Activated CD8-positive, alpha-beta memory T cell treated with anti-CD3 and anti-CD28 coated beads, Interleukin-2, amount 50 U/mL, for 4 hours (primary cell): ENCODE data around the gene SIPA1.
A peak's percentile ranks its signal among the peaks of the same experiment; 100 is the strongest.
"Not testable (repeated sequence)": the region's sequence is repeated elsewhere in the genome, so short reads cannot be mapped to it uniquely, and the experiment has no call there.

Experiments
- DNase-seq: peaks from one replicate; pipeline ENCODE4 v3.0.0-alpha.2; 2020

Gene SIPA1

DNA sequence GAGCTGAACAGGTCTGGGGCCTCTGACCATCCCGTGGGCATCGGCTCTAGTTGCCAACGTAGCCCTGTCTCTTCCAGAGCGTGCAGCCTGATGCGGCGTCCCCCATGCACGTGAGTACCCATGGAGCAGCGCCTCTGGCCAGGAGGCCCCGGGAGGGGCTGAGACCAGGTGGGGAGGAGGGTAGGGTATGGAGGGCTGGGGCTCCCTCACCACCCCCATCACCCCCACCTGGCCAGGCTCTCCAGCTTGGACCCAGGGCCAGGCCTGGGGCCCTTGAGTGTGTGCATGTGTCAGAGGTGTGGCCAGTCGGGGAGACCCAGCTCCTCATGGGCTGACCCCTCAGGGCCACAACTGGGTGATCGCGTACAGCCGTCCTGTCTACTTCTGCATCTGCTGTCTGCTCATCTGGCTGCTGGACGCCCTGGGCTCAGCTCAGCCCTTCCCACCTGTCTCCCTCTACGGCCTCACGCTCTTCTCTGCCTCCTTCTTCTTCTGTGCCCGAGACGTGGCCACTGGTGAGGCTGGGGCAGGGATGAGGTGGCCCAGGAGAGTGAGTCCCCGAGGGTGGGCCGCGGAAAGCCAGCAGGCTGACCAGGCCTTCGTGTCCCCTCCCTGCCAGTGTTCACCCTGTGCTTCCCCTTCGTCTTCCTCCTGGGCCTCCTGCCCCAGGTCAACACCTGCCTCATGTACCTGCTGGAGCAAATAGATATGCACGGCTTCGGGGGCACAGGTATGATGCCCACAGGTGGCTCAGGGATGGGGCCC lies 13.9 kb upstream of the SIPA1 start:
- DNase-seq = no peak

- no peak for DNase-seq
Observed at GRCh38 chr11:65624931-65625627, 12.8 kb upstream of the SIPA1 start.

GRCh38 chr11:65625628-65626342 lies 12.1 kb upstream of the SIPA1 start:
- DNase-seq = peak; percentile 60

- no peak for DNase-seq
Observed at GRCh38 chr11:65627202-65627601, 10.7 kb upstream of the SIPA1 start.

DNA sequence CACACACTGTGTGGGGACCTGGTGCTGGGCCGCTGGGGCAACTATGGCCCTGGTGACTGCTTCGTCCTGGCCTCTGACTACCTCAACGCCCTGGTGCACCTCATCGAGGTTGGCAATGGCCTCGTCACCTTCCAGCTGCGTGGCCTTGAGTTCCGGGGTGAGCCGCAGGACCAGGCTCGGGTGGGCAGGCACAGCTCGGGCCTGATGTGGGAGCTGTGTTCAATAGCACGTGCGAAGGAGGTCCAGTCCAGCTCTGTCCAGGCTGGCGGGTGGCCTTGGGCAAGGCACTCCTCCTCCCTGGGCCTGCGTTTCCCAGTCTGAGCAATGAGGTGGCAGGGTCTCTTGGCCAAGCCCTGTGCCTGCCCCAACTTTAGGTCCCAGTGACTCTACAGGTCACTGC lies 8.3 kb upstream of the SIPA1 start:
- no peak for DNase-seq

DNA sequence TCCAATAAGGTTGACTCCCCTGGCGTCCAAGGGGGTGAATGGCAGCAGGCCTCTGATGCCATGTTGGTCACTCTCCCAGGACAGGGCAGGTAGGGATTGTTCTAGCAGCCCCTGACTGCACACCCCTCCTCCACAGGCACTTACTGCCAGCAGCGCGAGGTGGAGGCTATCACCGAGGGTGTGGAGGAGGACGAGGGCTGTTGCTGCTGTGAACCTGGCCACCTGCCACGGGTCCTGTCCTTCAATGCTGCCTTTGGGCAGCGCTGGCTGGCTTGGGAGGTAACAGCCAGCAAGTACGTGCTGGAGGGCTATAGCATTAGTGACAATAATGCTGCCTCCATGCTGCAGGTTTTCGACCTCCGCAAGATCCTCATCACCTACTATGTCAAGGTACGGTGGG lies 7.7 kb upstream of the SIPA1 start:
- no peak for DNase-seq

- no peak for DNase-seq
Observed at GRCh38 chr11:65633390-65634108, 4.4 kb upstream of the SIPA1 start.

DNA sequence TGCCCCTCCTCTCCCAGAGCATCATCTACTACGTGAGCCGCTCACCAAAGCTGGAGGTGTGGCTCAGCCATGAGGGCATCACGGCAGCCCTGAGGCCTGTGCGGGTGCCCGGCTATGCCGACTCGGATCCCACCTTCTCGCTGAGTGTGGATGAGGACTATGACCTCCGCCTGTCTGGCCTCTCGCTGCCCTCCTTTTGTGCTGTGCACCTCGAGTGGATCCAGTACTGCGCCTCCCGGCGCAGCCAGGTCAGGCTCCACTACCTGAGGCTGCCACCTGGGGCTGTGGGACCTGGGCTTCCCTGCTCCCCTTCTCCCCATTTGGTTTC lies 3.8 kb upstream of the SIPA1 start:
- no peak for DNase-seq

- DNase-seq = no peak
Observed at GRCh38 chr11:65634440-65634839, 3.5 kb upstream of the SIPA1 start.

GRCh38 chr11:65634905-65635731 lies 2.8 kb upstream of the SIPA1 start:
- DNase-seq = no peak

DNA sequence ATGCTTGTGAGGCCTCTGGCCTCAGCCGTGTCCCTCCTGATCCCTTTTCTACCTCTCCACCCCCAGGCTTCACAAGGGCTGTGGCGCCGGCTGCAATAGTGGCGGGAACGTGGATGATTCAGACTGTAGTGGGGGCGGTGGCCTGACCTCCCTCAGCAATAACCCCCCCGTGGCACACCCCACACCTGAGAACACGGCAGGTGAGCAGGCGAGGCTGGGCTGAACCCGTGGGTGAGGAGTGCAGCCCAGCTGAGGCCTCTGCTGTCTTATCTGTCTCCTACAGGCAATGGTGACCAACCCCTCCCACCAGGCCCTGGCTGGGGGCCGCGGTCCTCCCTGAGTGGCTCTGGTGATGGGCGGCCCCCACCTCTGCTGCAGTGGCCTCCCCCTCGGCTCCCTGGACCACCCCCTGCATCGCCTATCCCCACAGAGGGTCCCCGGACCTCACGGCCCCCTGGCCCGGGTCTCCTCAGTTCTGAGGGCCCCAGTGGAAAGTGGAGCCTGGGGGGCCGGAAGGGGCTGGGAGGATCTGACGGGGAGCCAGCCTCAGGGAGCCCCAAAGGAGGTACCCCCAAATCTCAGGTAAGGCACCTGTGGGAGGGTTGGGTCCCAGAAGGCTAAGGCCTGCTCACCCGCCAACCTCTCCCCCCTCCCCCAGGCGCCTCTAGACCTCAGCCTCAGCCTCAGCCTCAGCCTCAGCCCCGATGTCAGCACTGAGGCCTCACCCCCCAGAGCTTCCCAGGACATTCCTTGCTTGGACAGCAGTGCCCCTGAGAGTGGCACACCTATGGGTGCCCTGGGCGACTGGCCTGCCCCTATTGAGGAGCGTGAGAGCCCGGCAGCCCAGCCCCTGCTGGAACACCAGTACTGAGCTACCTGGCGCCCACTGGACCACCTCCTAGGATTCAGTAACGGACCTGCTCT lies 1.5 kb upstream of the SIPA1 start:
- no peak for DNase-seq

GRCh38 chr11:65637032-65637557 lies 806 bp upstream of the SIPA1 start:
- no peak for DNase-seq

DNA sequence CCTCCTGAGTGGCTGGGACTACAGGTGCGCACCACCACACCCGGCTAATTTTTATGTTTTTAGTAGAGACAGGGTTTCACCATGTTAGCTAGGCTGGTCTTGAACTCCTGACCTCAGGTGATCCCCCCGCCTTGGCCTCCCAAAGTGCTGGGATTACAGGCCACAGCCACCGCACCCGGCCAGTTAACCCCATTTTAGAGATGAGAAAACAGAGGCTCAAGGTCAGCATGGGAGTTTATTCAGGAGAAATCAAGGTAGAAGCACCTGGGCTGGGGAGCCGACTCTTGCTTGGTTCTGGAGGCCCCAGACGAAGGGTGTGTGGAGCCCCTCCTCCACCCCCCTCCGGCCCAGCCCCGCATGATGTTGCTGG lies 1.3 kb downstream of the SIPA1 start:
- DNase-seq = not testable (repeated sequence)

- peak; percentile 61 for DNase-seq
Observed at GRCh38 chr11:65639623-65640482, 2.0 kb downstream of the SIPA1 start.

GRCh38 chr11:65640483-65641296 lies 2.8 kb downstream of the SIPA1 start:
- DNase-seq = no peak

- no peak for DNase-seq
Observed at GRCh38 chr11:65641297-65642013, 3.6 kb downstream of the SIPA1 start.

- no peak for DNase-seq
Observed at GRCh38 chr11:65642014-65642671, 4.2 kb downstream of the SIPA1 start.

DNA sequence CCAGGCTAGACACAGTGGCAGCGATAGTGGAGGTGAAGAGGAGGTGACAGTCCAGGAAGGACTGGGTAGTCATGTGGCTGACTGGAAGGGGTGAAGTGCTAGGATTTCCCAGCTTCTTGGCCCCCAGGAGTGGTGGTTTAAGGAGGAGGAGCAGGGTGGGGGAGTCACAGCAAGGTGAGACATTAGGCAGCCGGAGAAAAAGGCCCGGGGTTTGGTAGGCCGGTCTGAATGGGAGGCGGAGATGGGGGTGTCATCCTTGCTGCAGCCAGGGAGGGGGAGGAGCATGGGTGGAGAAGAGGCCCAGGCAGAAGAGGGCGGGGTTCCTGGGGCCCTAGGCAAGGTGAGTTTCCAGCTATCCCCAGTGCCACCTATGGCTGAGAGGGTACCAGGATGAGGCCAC lies 6.1 kb downstream of the SIPA1 start:
- DNase-seq = no peak
